Epidermal melanocyte (primary cell): ENCODE data around the gene EIF3D.

Source experiments
- DNase-seq: peaks from one replicate; pipeline ENCODE4 v3.0.0; 2011; ENCODE audit warnings: low spot score; ENCODE audit not compliant: insufficient read length

EIF3D gene

DNA sequence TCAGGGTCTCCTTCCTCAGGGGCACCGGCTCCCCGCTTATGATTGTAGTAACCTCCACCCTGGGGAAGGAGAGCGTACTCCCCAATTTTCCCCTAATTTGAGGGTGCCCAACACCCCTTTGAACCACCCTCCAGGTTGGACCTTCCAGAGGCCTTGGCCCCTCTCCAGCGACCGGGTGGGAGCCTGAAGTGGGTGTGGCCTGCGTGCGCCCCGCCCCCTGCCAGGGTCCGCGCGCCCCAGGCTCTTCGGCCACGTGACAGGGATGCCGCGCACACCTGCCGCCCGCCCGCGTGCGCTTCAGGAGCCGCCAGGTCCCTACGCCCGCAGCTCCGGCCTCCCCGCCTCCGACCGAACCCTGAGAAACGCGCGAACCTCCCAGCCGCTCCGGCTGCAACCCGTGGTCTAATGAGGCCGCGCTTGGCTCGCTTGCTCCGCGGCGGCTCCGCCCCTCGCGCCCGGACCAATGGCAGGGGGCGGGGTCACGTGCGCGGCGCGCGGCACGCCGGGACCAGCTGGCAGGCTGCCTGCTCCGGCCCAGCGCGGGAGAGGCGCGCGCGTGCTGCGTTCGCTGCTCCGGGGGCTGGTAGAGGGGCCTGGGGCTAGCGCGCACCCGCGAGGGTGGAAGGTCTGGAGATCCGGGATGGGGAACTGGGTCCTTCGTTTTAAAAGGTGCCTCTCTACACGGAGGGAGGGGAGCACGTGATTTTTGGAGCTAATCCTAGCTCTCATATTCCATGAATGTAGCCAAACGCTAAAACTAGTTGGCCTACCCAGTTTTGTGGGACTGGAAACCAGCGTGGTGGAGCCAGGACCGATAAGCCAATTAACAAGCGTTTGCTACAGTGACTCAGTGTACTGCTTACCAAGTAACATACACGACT lies 22.1 kb downstream of the EIF3D start, which contains the start of gene FOXRED2:
Gene FOXRED2, minus strand, starts transcription at position 404 of the 881 bp plus-strand sequence. CDS start 618 bp downstream, outside the sequence.
- peak; percentile 98 for DNase-seq

GRCh38 chr22:36505998-36506635 lies 22.8 kb downstream of the EIF3D start:
- no peak for DNase-seq

- DNase-seq, result no peak
Observed at GRCh38 chr22:36497910-36498665, 30.9 kb downstream of the EIF3D start.

DNA sequence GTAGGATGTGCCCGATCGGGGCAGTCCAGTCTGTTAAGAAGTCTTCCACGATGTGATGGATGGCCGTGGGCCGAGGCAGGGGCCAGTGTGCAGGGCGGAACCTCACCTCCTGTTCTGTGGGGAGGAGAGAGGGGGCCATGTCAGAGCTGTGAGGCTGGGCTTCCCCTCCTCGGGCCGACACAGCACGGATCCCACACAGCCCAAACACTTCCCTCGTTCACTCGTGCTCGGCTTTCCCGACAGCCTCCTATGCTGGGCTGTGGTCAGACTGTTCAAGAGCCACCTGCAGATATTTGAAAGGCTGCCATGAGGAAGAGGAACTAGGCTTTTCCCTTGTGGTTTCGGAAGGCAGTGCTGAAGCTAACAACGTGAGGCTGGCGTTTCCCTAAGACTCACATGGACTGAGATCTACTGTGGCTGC lies 35.3 kb downstream of the EIF3D start:
- DNase-seq, result no peak

DNA sequence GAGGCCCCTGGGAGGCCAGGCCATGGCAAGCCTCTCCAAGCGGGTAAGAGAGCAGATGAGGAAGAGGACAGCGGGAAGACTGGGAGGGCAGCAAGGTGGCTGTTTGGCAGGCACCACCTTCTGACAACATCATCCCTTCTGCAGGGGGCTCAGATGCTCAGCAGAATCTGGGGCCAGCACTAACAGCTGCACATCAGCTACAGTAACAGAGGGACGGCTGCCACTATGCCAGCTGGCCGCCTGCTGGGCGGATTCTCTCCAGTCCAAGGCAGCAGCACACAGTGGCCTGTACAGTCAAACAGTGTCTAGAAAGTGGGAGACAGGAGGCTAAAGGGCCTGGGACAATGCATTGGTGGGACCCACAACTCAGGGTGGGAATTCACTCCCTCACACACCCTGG lies 36.9 kb downstream of the EIF3D start:
- DNase-seq, result no peak

- no peak for DNase-seq
Observed at GRCh38 chr22:36491155-36491554, 37.8 kb downstream of the EIF3D start.

DNA sequence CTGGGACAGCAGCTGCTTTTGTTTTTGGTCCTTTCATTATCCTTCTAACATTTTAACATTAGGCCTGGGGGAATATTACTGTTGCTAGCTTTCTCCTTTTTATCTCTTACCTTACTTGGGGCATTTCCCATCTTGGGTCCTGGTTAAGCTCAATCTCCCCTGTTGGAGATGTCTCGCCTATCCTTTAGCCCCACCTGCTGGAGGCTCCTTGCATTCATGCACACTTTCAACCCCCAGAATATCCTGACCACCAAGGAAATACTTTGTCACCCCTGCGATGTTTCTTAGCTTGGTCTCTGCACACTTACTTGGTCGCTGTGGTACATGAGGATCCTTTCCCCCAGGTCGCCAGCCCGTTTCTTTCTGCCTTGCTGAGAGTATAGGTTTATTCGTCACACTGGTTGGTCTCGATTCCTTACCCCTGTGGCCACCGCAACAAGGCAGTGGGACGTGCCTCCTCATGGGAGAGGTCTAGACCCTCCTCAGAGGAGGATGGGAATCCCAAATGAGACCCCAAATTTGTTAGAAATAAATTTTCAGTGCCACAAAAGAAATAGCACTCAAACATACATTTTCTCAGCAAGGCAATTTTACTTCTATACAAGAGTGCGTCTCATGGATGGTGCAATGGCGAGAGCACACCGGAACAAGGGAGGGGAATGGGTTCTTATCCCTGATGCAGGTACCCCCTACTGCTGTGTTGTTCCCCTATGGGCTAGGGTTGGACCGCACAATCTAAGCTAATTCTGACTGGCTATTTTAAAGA lies 42.2 kb downstream of the EIF3D start:
- no peak for DNase-seq

GRCh38 chr22:36481393-36482168 lies 47.4 kb downstream of the EIF3D start, which contains the start of gene TXN2:
TSS of gene TXN2 (minus strand) at chr22:36481640. CDS start at chr22:36480837, 803 bp downstream.
- DNase-seq, result peak; percentile 89

DNA sequence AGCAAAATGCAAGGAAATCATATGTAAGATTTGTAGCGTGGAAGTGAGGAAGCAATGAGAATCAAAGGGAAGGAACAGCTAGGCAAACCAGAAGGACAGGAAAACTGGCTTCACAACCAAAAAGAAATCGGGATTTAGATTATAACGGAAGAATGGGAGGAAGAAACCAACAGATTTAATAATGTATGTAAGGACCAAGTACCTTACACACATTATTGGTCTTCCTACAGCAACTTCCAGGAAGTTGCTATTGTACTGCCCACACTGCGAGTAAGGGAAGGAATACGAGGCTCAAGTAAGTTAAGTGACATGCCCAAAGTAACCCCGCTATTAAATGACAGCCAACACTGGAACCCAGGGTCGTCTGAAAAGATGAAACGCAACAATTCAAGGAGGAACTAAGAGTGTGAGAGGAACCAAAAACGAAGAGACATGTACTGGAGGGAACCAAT lies 48.0 kb downstream of the EIF3D start:
- no peak for DNase-seq

DNA sequence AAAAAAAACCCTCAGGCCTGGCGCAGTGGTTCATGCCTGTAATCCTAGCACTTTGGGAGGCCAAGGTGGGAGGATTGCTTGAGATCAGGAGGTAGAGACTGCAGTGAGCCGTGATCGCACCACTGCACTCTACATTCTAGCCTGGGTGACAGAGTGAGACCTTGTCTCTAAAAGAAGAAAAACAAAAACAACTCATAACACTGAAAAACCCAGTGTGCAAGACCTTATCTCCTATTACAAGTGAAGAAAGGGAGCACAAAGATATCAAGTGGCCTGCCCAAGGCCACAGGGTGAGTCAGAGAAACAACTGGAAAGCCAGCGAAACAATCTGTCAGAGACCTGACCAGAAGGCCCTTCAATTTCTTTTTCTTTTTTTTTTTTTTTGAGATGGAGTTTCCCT lies 50.0 kb downstream of the EIF3D start:
- no peak for DNase-seq

DNA sequence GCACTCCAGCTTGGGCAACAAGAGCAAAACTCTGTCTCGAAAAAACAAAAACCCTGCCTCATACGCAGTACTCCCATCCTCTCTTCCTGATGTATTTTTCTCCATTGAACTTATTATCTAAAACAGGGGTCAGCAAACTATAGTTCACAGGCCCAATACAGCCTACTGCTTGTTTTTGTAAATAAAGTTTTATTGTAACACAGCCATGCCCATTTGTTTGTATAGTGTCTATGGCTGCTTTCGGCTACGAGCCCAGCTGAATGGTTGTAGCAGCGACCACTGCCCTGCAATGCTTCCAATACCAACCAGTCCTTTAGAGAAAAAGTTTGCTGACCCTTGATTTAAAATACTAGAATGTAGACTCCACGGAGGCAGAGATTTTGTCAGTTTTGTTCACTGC lies 53.6 kb downstream of the EIF3D start:
- no peak for DNase-seq

DNA sequence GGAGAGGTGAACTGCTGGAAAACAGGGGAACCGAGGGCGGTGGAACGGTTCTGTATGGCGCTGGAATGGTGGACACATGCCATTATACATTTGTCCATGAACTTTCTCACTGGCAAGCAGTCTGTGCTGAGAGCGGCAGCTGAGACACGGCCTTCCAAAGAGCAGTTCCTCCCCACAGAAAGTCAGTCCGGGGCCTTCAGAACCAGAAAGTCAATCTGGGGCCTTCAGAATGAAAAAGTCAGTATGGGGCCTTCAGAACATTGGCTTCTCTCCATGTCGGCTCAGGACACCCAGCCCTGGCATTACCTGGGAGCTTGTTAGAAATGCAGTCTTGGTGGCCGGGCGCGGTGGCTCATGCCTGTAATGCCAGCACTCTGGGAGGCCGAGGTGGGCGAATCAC lies 56.3 kb downstream of the EIF3D start:
- no peak for DNase-seq

- DNase-seq, result no peak
Observed at GRCh38 chr22:36471341-36471821, 57.6 kb downstream of the EIF3D start.

GRCh38 chr22:36470994-36471331 lies 58.0 kb downstream of the EIF3D start:
- DNase-seq, result no peak

- DNase-seq, result peak; percentile 82
Observed at GRCh38 chr22:36470162-36470993, 58.6 kb downstream of the EIF3D start.

GRCh38 chr22:36469094-36469710 lies 59.8 kb downstream of the EIF3D start:
- no peak for DNase-seq

DNA sequence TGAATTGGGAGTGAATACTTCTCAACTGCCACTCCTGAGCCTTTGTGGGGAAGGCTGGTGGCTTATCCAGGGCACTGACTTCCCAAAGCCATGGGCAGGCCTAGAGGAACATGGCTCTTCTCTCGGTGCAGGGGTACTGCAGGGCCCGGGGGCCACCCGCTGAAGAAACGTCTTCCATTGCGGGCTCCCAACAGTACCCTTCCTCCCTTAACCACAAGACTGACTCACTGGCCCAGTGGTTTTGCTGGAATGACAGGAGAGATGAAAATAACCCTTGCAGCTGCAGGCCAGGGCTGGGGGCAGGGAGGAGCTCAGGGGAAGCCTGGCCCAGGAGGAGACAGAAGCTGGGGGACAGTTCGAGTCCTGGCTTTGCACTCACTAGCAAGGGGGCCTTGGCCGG lies 61.0 kb downstream of the EIF3D start:
- DNase-seq, result peak; percentile 69

- peak; percentile 16 for DNase-seq
Observed at GRCh38 chr22:36467042-36467810, 61.7 kb downstream of the EIF3D start.
